Measurements from ENCODE around the gene FAM98C. TPM values are rescaled to one million over a fixed set of nuclear protein-coding genes. Genes with fewer than 3 reads are reported as not detected.

The FAM98C gene
- total RNA-seq, 1 experiment from 2014 or later, result 18.8 TPM

DNA sequence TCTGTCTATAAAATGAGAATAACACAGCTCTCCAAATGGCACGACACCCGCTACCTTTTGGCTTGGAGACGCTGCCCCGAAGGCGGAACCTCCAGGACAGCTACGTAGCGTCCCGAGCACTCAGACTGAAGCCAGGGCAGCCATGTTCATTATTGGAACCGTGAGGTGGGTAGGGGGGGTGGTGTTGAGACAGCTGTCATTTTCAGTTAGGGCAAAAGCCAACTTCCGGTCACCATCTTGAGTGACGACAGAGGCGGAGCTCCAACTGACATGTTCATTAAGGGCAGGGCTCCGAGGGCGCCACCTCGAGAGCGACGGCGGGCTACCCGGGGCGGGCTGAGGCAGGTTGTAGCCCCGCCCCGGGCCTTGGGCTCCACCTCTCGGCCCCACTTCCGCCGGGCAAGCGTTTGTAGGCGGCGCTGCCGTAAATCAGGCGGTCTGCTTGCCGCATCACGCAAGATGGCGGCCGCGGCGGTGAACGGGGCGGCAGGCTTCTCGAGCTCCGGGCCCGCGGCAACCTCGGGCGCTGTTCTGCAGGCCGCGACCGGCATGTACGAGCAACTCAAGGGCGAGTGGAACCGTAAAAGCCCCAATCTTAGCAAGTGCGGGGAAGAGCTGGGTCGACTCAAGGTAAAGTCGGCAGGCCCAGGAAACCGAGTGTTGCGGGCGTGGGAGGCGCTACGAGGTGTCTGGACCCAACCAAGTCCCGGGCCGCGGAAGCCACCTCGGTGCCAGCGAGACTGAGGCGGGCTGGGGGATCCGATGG, 28.4 kb upstream of the FAM98C start, which contains the start of gene PSMD8:
Gene PSMD8, plus strand, starts transcription at position 240 of the 766 bp plus-strand sequence. Its CDS starts 31 bp downstream, at position 271.
- Mint-ChIP-seq H3K9me3 (ENCODE audit: unreplicated experiment) (no peaks in the 10 kb centered on the region), H3K27ac (ENCODE audit: low read depth, unreplicated experiment) (peak within 1 kb of the TSS; percentile 98), H3K4me1 (ENCODE audit: insufficient read depth, unreplicated experiment) (peaks cover 19% of the 10 kb centered on the region), H3K27me3 (ENCODE audit: insufficient read depth, unreplicated experiment) (no peaks in the 10 kb centered on the region), H3K36me3 (ENCODE audit: insufficient read depth, unreplicated experiment) (peaks cover 32% of the 10 kb centered on the region), H3K4me3 (ENCODE audit: unreplicated experiment) (peak within 1 kb of the TSS; percentile 84)
- intact Hi-C loops (cut with micrococcal nuclease), result loop anchor here (1.0 kb wide), 2 partner anchors 13 to 38 kb away; no protein-coding TSS in a partner anchor
- ChIA-PET CTCF (interaction anchor here (0.6 to 1.4 kb wide), 14 partner anchors 17 to 405 kb away, joined by 3 to 12 read pairs (median 4); partner anchors contain the start of genes CATSPERG, FAM98C and KCNK6), POLR2A (interaction anchor here (0.6 to 3.8 kb wide), 31 partner anchors 9 to 1061 kb away, joined by 3 to 49 read pairs (median 5); partner anchors contain the start of genes C19orf33, CATSPERG, ECH1 and EIF3K)
- TF ChIP-seq, protein P1, sequence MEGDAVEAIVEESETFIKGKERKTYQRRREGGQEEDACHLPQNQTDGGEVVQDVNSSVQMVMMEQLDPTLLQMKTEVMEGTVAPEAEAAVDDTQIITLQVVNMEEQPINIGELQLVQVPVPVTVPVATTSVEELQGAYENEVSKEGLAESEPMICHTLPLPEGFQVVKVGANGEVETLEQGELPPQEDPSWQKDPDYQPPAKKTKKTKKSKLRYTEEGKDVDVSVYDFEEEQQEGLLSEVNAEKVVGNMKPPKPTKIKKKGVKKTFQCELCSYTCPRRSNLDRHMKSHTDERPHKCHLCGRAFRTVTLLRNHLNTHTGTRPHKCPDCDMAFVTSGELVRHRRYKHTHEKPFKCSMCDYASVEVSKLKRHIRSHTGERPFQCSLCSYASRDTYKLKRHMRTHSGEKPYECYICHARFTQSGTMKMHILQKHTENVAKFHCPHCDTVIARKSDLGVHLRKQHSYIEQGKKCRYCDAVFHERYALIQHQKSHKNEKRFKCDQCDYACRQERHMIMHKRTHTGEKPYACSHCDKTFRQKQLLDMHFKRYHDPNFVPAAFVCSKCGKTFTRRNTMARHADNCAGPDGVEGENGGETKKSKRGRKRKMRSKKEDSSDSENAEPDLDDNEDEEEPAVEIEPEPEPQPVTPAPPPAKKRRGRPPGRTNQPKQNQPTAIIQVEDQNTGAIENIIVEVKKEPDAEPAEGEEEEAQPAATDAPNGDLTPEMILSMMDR (IDR thresholded peaks at IDR 0.05; ENCODE audit: unreplicated experiment), result no peak
- no TSS peak for BruUV-seq (replicated peaks)
- DNase-seq (ENCODE audit: unreplicated experiment), result peak; percentile 100

DNA sequence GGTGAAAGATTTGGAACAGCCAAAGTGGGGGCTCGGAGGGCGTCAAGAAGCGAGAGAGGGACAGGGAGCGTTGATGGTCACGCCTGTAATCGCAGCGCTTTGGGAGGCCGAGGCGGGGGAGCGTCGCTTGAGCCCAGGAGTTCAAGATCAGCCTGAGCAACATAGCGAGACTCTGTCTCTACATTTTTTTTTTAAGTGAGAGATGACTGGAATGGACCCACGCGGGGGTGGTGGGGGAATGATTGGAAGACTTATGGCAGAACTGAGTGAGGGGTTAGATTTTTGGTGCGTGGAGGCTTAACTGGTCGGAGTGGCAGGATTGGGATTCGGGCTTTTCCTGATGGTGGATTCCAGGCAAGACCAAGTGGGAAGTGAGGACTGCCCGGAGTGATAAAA, 27.8 kb upstream of the FAM98C start:
- peaks cover 19% of the 10 kb centered on the region for H3K4me1 Mint-ChIP-seq (ENCODE audit: insufficient read depth, unreplicated experiment)
- CTCF ChIA-PET, result interaction anchor here (0.7 kb wide), 1 partner anchor 1087 kb away, joined by 3 read pairs; no protein-coding TSS in a partner anchor
- H3K27me3 Mint-ChIP-seq (ENCODE audit: insufficient read depth, unreplicated experiment), result no peaks in the 10 kb centered on the region
- H3K9me3 Mint-ChIP-seq (ENCODE audit: unreplicated experiment), result no peaks in the 10 kb centered on the region
- no peak for DNase-seq (ENCODE audit: unreplicated experiment)
- peak overlapping the region; percentile 84 for H3K4me3 Mint-ChIP-seq (ENCODE audit: unreplicated experiment)
- TF ChIP-seq, protein P1 (IDR thresholded peaks at IDR 0.05; ENCODE audit: unreplicated experiment), result no peak
- H3K36me3 Mint-ChIP-seq (ENCODE audit: insufficient read depth, unreplicated experiment), result peaks cover 38% of the 10 kb centered on the region
- H3K27ac Mint-ChIP-seq (ENCODE audit: low read depth, unreplicated experiment), result peak overlapping the region; percentile 98
- intact Hi-C loops (cut with micrococcal nuclease), result loop anchor here (1.0 kb wide), 1 partner anchor 12 kb away; no protein-coding TSS in a partner anchor
- TSS peak; percentile 27 for BruUV-seq (replicated peaks)
- POLR2A ChIA-PET, result interaction anchor here (0.7 to 3.8 kb wide), 21 partner anchors 9 to 478 kb away, joined by 3 to 49 read pairs (median 7); partner anchors contain the start of genes C19orf33, CATSPERG, ECH1 and EIF3K

DNA sequence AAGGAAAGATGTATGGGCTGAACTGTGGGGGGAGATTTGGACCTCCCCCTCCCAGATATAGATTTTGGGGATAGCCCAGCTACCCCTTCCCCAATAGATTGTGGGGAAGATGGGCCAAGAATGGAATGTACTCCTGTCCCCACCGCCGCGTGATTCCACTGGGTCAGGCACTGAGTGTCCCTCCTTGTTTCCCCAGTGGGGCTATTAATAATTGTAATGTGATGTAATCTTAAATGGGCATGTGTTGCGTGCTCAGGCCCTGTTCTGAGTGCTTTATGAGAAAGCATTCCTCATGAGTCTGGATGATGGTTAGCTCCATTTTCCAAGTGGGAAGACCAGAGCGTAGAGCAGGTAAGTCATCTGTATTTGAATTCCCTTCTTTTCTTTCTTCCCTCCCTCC, 27.1 kb upstream of the FAM98C start:
- intact Hi-C loops (cut with micrococcal nuclease), result loop anchor here (1.0 kb wide), 1 partner anchor 12 kb away; no protein-coding TSS in a partner anchor
- Mint-ChIP-seq H3K4me3 (ENCODE audit: unreplicated experiment) (peak overlapping the region; percentile 84), H3K27me3 (ENCODE audit: insufficient read depth, unreplicated experiment) (no peaks in the 10 kb centered on the region), H3K27ac (ENCODE audit: low read depth, unreplicated experiment) (peak overlapping the region; percentile 98), H3K9me3 (ENCODE audit: unreplicated experiment) (no peaks in the 10 kb centered on the region), H3K4me1 (ENCODE audit: insufficient read depth, unreplicated experiment) (peaks cover 19% of the 10 kb centered on the region), H3K36me3 (ENCODE audit: insufficient read depth, unreplicated experiment) (peaks cover 44% of the 10 kb centered on the region)
- no TSS peak for BruUV-seq (replicated peaks)
- TF ChIP-seq, protein P1 (IDR thresholded peaks at IDR 0.05; ENCODE audit: unreplicated experiment), result no peak
- no peak for DNase-seq (ENCODE audit: unreplicated experiment)
- ChIA-PET CTCF (interaction anchor here (0.7 to 1.6 kb wide), 7 partner anchors 9 to 1086 kb away, joined by 3 to 8 read pairs (median 3); partner anchors contain the start of gene FAM98C), POLR2A (interaction anchor here (0.5 to 3.8 kb wide), 14 partner anchors 9 to 661 kb away, joined by 3 to 49 read pairs (median 8); partner anchors contain the start of genes C19orf33, CATSPERG, EIF3K and FAM98C)

DNA sequence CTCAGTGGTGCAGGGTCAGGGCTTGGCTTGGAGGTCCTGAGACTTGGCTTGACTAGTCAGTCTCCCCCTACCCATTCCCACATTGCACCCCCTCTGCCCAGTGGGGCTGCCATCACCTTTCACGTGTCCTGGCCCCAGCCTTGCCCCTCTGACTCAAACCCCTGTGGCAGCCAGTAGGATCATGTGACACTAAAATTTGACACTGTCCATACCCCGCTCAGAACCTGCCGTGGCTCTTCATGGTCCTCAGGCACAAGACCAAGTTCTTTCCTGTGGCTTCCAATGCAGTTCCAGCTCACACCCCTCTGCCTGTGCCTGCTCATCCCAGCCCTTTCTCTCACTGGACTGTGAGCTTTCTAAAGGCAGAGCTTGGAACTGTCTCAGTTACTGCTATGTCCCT, 26.3 kb upstream of the FAM98C start:
- ChIA-PET POLR2A (interaction anchor here (1.3 to 3.8 kb wide), 5 partner anchors 12 to 477 kb away, joined by 6 to 49 read pairs (median 37); partner anchors contain the start of genes C19orf33, CATSPERG, GGN and SPINT2), CTCF (interaction anchor here (0.9 to 1.6 kb wide), 4 partner anchors 8 to 131 kb away, joined by 3 to 8 read pairs (median 5); partner anchors contain the start of gene FAM98C)
- no peak for DNase-seq (ENCODE audit: unreplicated experiment)
- intact Hi-C loops (cut with micrococcal nuclease), result no loop called here
- no peaks in the 10 kb centered on the region for H3K9me3 Mint-ChIP-seq (ENCODE audit: unreplicated experiment)
- TF ChIP-seq, protein P1 (IDR thresholded peaks at IDR 0.05; ENCODE audit: unreplicated experiment), result no peak
- peaks cover 19% of the 10 kb centered on the region for H3K4me1 Mint-ChIP-seq (ENCODE audit: insufficient read depth, unreplicated experiment)
- no peaks in the 10 kb centered on the region for H3K27me3 Mint-ChIP-seq (ENCODE audit: insufficient read depth, unreplicated experiment)
- H3K27ac Mint-ChIP-seq (ENCODE audit: low read depth, unreplicated experiment), result peak overlapping the region; percentile 63
- peak overlapping the region; percentile 84 for H3K4me3 Mint-ChIP-seq (ENCODE audit: unreplicated experiment)
- no TSS peak for BruUV-seq (replicated peaks)
- H3K36me3 Mint-ChIP-seq (ENCODE audit: insufficient read depth, unreplicated experiment), result peaks cover 48% of the 10 kb centered on the region

Measured in MCF 10A (cell line).